NAMALWA (cell line): ENCODE results near the gene IL36G.

Source experiments
- DNase-seq: peaks from one replicate; pipeline ENCODE4 v3.0.0-alpha.2; 2015; ENCODE audit warnings: low spot score

The IL36G gene

DNA sequence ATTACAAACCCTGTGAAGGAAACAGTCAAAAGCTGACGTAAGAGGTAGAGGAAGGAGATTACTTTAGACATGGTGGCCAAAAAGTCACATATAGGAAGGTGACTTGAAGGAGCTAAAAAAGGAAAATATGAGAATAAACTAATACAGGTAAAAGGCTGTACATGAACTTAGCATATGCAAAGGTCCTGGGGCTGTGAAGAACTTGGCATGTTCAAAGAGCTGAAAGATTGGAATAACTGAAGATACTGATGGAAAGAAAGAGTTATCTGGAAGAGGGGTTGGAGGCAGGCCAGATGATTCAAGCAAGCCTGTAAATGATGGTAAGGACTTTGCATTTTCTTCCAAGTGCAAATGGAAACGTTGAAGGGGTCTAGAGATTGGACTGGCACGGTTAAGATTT lies 40.7 kb downstream of the IL36G start:
- no peak for DNase-seq

DNA sequence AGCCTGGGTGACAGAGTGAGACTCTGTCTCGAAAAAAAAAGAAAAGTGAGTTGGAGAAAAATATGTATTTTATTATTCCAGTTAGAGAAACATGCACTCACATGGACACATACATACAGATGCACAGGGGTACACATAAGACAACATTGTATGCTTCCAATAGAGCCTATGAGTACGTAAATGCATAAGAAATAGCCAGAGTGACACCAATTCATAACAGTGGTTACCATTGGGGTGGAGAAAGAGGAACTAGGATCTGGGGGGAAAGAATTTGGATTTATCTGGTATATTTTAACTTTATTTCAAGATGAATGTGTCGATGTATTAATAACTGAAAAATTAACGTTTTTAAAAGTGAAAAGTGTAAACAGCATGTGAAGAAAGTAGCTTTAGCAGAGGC lies 43.5 kb downstream of the IL36G start:
- no peak for DNase-seq

DNA sequence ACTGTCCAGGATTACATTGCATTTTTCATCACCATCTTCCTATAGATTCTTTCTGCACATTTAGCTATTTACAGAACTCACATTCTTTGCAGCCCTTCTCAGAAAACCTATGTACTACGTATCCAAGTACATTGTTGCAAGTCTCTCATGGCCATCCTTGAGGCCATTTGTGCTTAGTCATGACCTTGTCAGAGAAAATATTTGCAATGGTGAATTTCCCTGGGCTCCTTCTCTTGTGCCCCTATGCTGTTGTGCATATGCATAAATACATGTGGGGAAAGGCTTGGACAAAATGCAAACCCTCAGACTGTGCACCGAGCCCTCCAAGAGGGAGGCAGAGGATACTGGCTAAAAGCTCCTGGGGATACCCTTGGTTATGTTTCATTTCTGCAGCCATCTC lies 47.0 kb downstream of the IL36G start:
- no peak for DNase-seq

DNA sequence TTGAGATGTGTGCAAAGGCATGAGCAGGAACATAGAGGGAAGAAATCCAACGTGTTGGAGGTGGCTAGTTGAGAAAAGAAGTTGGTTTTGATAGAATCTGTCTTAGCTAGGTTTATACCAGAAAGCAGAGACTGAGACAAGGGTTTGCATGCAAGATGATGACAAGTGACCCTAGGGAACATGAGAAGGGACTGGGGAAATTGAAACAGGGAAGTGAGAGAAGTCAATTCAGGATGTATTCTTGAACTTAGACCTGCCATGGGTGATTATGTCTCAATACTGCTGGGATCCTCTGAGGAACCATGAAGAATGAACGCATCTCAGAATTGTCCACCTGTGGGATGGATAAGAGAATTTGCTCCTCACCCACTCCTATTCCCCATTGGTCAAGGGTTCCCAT lies 47.9 kb downstream of the IL36G start:
- no peak for DNase-seq

DNA sequence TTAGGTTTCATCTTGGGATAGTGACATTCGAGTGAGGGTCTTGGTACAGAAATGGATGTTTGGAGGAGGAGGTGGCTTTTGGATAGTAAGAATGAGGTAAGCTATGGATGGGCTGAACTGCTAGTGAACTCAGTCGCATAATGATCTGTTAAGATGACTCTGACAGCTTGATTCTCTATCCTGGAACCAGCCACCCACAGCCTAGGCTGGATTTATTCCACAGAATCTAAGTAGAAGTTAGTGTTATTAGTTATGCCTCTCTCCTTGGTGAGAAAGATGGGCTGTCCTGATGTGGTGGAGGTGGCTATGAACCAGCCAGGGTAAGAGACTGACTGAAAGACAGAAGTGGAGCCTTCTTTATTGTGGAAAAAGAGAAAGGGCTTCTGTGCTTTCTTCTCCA lies 49.9 kb downstream of the IL36G start:
- DNase-seq: no peak

DNA sequence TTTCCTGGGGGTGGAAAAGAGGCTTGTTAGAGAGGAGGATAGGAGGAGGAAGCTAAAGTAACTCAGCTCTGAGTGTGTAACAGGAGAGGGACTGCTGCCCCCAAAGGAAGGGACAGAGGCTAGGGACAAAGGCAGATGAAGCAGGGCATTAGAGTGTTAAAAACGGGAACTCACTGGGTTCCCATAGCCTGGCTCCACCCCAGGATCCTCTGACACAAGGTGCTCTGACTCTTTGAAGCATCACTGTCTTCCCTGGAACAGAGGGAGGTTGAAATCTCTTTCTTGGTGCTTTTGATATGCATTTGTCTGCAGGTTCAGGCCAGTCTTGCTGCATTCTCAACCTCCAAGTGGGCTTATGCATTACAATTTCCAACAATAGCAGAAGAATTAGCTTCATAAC lies 50.3 kb downstream of the IL36G start:
- DNase-seq: no peak

DNA sequence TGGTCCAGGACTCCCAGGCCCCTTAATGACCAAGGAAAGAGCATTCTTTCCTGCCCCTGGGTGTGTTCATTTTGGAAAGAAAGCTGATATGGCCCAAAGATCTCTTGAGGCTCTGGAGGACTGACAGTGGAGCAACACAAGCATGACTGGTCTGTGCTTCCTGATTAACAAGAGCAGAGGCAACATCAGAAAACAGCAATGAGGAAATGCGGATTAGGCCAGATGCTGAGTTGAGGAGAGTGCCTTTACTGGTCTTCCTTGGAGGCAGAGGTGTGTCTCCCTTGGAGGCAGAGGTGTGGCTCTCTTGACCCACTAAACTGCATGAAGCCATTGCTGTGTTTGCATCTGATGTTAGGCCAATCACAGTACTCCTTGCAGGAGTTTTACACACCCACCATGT lies 54.9 kb downstream of the IL36G start:
- DNase-seq: no peak

DNA sequence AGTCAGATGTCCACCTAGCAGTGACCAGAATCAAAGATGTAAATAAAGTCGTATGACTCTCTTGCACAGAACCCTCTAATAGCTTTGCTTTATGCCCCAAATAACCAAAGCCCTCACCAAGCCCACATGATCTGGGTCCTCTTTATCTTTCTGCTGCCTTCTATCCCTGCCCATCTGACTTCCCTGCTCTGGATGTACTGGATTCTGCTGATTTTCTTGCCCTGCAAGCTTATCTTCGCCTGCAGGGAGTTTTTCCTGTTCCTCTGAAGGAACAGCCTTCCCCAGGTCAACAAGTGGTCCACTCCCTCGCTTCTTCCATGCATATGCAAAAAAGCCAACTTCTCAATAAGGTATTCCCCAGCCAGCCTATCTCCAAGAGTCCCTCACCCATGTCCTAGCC lies 56.2 kb downstream of the IL36G start:
- DNase-seq: no peak
